Measurements from ENCODE around the gene PAQR6. TPM values are rescaled to one million over a fixed set of nuclear protein-coding genes. Genes with fewer than 3 reads are reported as not detected.
A peak's percentile ranks its signal among the peaks of the same experiment; 100 is the strongest.

The PAQR6 gene
- total and polyA plus RNA-seq, 2 experiments from 2014 or later, result 4.5 to 12.0 TPM

DNA sequence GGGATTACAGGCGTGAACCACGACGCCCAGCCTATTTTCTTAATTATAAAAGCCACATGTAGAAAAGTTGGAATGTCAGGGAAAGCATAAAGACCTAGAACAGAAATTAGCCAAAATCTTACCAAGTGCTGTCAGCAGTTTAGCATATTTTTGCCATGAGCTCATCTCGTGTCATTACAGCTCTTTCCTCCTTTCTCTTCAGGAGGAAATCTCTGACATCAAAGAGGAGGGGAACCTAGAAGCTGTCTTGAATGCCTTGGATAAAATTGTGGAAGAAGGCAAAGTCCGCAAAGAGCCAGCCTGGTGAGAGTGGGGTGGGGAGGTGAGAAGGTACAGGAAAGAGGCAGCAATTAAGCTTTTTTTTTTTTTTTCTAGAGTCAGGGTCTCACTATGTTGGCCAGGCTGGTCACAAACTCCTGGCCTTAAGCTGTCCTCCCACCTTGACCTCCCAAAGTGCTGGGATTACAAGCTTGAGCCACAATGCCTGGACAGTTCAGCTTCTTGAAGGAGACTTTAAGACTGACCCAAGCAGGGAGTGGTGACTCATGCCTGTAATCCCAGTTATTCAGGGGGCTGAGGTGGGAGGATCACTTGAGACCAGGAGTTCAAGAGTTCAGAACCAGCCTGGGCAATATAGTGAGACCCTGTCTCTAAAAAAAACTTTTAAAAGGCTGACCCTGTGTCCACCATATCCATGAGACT, 14.3 kb downstream of the PAQR6 start:
- no peak overlapping the region for H3K4me2 ChIP-seq

GRCh38 chr1:156232201-156232894, 15.5 kb downstream of the PAQR6 start:
- H3K9me3 ChIP-seq (ENCODE audit: low read depth), result no peaks in the 10 kb centered on the region
- no peaks in the 10 kb centered on the region for H3K36me3 ChIP-seq (replicated peaks; ENCODE audit: insufficient read depth, low read depth)
- no peaks in the 10 kb centered on the region for H3K4me1 ChIP-seq (ENCODE audit: insufficient read depth)
- H3K27me3 ChIP-seq, result no peaks in the 10 kb centered on the region
- no peak overlapping the region for H3K4me2 ChIP-seq
- H3K9me2 ChIP-seq (replicated peaks; ENCODE audit: insufficient read depth), result no peaks in the 10 kb centered on the region
- no peaks in the 10 kb centered on the region for H4K20me1 ChIP-seq (ENCODE audit: insufficient read depth, poor library complexity, severe bottlenecking)
- TF ChIP-seq EZH2phosphoT487 (IDR thresholded peaks at IDR 0.05; ENCODE audit: low read depth, severe bottlenecking, unreplicated experiment) (no peak), EZH2 (IDR thresholded peaks at IDR 0.05; ENCODE audit: borderline replicate concordance) (no peak), CTCF (IDR thresholded peaks at IDR 0.05; ENCODE audit: poor library complexity) (no peak)
- 91% methylated on average over 12 of the region's 12 CpGs for WGBS (ENCODE audit: low lambda C conversion rate, missing lambda C conversion rate)
- no peak overlapping the region for H2AFZ ChIP-seq
- no peaks in the 10 kb centered on the region for H3K79me2 ChIP-seq
- no peak overlapping the region for H3K27ac ChIP-seq
- DNase-seq (ENCODE audit: low spot score), result no peak
- H3K4me3 ChIP-seq, result no peak overlapping the region

More for the DNA sequence above, 14.3 kb downstream of the PAQR6 start:
- no peaks in the 10 kb centered on the region for H3K36me3 ChIP-seq (replicated peaks; ENCODE audit: insufficient read depth, low read depth)
- WGBS (ENCODE audit: low lambda C conversion rate, missing lambda C conversion rate), result 83% methylated on average over 5 of the region's 5 CpGs
- H4K20me1 ChIP-seq (ENCODE audit: insufficient read depth, poor library complexity, severe bottlenecking), result no peaks in the 10 kb centered on the region
- no peak overlapping the region for H2AFZ ChIP-seq
- peak overlapping the region; percentile 61 for H3K27ac ChIP-seq
- H3K4me1 ChIP-seq (ENCODE audit: insufficient read depth), result no peaks in the 10 kb centered on the region
- H3K9me3 ChIP-seq (ENCODE audit: low read depth), result no peaks in the 10 kb centered on the region
- no peak overlapping the region for H3K4me3 ChIP-seq
- DNase-seq (ENCODE audit: low spot score), result no peak
- no peaks in the 10 kb centered on the region for H3K9me2 ChIP-seq (replicated peaks; ENCODE audit: insufficient read depth)
- TF ChIP-seq EZH2 (IDR thresholded peaks at IDR 0.05; ENCODE audit: borderline replicate concordance) (no peak), EZH2phosphoT487 (IDR thresholded peaks at IDR 0.05; ENCODE audit: low read depth, severe bottlenecking, unreplicated experiment) (no peak), CTCF (IDR thresholded peaks at IDR 0.05; ENCODE audit: poor library complexity) (no peak)
- H3K79me2 ChIP-seq, result no peaks in the 10 kb centered on the region
- H3K27me3 ChIP-seq, result no peaks in the 10 kb centered on the region

DNA sequence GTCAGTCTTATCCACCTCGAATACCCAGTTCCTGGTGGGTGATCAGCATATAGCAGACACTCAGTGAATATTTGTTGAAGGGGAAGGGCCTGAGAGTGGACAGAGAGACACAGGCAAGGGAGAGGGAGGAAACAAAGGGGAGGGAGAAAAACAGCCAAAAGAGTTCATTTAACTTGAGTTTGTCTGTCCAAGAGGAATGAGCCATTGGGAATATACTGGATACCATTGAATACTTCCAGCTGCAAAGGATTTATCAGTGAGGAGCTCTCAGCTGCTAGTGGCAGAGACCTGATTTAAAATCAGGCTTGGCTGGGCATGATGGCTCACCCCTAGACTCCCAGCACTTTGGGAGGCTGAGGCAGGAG, 17.4 kb downstream of the PAQR6 start:
- H4K20me1 ChIP-seq (ENCODE audit: insufficient read depth, poor library complexity, severe bottlenecking), result no peaks in the 10 kb centered on the region
- TF ChIP-seq EZH2phosphoT487 (IDR thresholded peaks at IDR 0.05; ENCODE audit: low read depth, severe bottlenecking, unreplicated experiment) (no peak), CTCF (IDR thresholded peaks at IDR 0.05; ENCODE audit: poor library complexity) (no peak), EZH2 (IDR thresholded peaks at IDR 0.05; ENCODE audit: borderline replicate concordance) (no peak)
- DNase-seq (ENCODE audit: low spot score), result no peak
- H3K79me2 ChIP-seq, result peaks cover 3% of the 10 kb centered on the region
- 88% methylated on average over 1 of the region's 1 CpG for WGBS (ENCODE audit: low lambda C conversion rate, missing lambda C conversion rate)
- no peak overlapping the region for H3K4me2 ChIP-seq
- no peaks in the 10 kb centered on the region for H3K4me1 ChIP-seq (ENCODE audit: insufficient read depth)
- no peak overlapping the region for H3K27ac ChIP-seq
- H3K4me3 ChIP-seq, result no peak overlapping the region
- no peaks in the 10 kb centered on the region for H3K36me3 ChIP-seq (replicated peaks; ENCODE audit: insufficient read depth, low read depth)
- no peaks in the 10 kb centered on the region for H3K27me3 ChIP-seq
- H2AFZ ChIP-seq, result no peak overlapping the region
- no peaks in the 10 kb centered on the region for H3K9me2 ChIP-seq (replicated peaks; ENCODE audit: insufficient read depth)
- H3K9me3 ChIP-seq (ENCODE audit: low read depth), result no peaks in the 10 kb centered on the region
